HG03571 (cell line): Measurements from ENCODE around the gene FHIT.

ENCODE experiments used
- ATAC-seq: cut with Tn5 transposase; IDR thresholded peaks from one replicate; pipeline ENCODE4 v1.9.1; 2021; ENCODE audit not compliant: unreplicated experiment

FHIT gene

DNA sequence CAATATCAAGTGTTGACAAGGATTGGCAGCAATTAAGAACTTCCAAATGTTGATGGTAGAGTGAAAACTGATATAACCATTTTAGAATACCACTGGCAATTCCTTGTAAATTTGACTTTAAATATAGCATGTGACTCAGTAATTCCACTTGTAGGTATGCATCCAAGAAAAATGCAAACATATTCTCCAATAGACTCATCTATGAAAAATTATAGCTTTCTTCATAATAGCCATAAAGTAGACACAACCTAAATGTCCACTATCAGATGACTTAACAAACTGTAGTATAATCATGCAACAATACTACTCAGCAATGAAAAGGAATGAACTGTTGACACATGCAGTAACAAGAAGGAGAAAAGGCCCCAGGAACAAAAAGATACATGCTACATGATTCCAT, 988.1 kb downstream of the FHIT start:
- no peak for ATAC-seq

DNA sequence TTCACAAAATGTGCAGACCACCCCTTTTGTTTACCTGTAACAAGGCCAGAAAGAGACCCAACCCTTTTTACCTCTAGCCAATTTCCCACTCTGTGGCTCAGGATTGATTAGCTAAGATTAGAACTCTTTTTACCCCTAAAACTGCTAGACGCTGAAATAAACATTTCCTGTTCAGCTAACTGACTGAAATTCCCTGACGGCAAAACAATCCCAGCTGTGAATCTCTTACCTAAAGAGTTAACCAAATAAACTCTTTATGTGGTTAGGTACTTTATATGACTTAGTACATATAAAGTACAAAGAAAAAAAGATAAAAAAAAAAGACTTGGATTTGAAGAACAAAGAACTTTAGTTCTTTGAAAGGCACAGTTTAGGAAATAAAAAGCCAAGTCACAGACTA, 988.7 kb downstream of the FHIT start:
- ATAC-seq = no peak

DNA sequence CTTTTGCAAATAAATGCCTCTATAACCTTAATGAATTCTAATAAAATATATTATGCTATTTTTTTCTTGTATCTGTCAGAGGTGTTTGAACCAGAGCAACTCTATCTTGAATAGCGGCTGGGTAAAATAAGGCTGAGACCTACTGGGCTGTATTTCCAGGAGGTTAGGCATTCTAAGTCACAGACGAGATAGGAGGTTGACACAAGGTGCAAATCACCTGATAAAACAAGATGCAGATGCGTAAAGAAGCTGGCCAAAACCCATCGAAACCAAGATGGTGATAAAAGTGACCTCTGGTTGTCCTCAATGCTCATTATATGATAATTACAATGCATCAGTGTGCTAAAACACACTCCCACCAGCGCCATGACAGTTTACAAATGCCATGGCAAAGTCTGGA, 990.7 kb downstream of the FHIT start:
- ATAC-seq = no peak

DNA sequence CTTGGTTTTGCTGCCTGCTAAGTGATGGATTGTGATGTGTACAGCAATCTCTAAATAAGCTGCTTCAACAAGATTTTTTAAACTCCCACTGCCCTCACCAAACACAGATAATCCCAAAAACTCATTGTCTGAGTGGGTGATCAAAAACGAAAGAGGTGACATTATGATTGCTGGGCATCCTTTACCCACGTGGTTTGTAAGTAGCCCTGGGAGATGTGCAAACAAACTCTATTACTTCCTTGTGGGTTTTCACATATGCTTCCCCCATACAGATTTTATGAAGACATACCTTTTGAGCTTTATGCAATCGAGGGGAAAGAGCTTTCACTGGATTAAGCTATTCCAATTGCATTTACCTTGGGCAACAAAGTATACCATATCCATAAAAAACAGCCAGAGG, 1000.4 kb downstream of the FHIT start:
- ATAC-seq = no peak

DNA sequence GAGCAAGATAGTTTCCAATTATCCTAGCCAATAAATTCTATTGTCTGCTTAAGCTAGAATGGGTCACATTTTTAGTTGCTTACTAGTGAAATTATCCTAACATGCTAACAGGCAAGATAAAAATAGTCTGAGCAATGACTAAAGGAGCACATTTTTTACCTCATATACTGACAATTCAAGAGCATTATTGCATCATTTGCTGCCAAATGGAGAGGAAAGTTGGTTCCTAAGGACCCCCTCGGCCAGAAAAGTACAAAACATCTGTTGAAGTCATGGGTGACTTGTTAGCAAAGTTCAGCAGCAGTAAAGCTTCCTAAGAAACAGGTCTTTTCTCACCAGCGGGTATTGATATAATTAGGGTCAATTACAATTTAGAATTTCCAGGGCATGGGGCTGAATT, 1001.0 kb downstream of the FHIT start:
- ATAC-seq = no peak

DNA sequence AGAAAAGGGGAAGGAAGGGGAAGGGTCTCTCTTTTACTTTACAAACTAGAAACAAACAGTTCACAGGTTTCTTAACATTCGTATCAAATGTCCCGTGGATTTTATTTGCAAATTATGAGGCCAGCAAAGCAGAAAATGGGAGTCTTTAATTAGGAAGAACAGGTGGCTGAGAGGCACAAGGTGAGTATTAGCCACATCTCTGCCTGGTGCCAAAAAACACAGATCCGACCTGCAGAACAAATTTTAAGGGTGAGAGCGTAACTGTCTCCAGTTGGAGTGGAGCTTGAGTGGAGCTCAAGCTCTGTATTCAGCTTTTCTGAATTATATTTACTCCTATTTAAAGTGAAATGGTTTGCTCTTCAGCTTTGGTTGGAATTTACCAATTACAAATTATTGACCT, 1004.9 kb downstream of the FHIT start:
- ATAC-seq = no peak

DNA sequence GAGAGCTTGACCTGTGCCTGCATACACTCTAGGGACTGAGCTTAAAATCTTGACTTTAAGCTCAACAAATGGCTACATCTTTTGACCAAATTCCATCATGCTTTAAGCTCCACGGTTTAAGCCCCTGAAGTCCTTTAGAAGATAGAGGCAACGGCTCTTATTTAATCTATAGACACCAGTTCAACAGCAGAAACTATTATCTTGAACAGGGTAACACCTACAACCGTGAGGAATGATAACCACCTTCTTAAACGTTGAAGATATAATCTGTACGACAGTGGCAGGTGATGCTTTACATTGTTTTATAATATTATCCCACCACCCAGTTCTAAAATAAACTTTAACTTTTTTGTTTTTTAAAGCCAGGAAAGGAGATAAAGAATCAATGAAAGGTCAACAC, 1007.8 kb downstream of the FHIT start:
- ATAC-seq = no peak

DNA sequence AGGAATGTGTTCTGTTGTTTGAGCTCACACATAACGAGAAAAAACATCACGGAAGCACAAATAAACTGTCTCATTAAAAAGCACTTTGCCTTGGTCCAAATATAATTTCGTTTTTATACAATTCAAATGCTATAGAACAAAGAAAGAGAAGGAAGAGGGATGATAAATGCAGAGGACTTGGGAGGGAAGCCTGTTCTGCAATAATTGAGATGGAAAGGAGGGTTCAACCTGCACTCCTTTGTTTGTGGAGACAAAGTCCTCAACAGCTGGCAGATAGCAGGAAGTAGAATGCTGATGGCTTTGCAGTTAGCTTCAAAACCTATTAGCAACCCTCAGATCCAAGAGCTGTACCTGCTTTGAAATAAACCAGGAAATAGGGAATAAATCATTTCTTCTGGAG, 1010.8 kb downstream of the FHIT start:
- ATAC-seq = no peak

DNA sequence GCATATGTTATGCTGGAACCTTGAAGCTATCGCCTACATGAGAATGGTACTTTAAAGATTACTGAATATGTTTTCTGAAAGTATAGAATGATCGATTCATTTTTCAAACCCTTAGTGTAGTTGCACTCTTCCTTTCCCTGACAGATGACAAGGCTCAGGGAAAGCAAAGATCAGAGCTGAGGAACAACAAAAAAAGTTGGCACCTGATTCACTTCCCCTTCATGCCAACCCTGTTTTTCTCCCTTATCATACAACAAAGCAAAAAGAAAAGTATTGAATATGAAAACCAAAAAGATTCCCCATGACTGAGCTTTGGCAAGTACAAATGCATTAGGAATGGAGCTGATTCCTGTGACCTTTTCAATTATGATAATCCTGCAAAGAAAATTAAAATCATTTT, 1012.7 kb downstream of the FHIT start:
- ATAC-seq = no peak

DNA sequence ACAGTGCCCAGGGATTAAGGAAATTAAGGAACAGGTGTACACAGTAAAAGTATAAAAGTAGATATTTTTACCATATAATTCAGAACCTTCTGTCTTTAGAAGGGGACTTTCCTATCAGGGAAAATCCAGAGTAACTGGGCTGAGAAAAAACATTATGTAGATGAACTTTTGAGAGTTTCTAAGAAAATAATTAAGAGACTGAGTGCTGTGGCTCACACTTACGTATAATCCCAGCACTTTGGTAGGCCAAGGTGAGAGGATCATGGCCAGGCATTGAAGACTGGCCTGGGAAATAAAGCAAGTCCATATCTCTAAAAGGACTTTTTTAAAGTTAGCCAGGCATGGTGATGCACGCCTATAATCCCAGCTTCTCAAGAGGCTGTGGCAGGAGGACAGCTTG, 1021.8 kb downstream of the FHIT start:
- no peak for ATAC-seq

DNA sequence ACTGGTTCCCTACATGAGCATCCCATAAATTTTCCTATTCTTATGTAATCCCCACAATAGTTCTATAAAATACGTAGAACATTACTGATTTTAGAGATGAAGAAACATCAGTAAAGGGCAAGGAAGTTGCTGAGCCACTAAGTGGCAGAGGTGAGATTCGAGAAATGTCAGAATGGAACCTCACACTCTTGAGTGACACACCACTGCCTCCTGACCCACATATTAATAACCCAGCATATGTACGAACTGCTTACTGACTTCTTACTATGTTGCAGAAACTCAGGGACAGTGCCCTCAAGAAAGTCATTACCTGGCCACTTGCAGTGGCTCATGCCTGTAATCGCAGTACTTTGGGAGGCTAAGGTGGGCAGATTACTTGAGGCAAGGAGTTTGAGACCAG, 1022.4 kb downstream of the FHIT start:
- no peak for ATAC-seq

DNA sequence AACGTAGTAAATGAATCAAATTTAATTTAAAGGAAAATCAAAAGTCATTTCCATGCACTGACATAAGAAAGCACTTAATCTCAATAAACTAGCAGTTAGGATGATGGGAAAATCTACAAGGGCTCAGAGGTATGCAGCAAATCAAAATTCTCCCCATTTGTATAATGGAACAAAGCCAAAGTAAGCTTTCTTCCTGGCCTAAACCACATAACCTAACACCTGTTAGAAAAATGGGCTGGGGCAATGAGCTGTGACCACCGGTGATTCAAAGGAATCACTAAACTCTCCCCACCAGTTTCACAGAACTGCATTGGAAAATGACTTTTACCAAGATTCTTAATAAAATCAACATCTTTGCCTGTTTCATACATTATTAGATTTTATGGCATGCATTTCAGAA, 1024.3 kb downstream of the FHIT start:
- ATAC-seq = no peak

DNA sequence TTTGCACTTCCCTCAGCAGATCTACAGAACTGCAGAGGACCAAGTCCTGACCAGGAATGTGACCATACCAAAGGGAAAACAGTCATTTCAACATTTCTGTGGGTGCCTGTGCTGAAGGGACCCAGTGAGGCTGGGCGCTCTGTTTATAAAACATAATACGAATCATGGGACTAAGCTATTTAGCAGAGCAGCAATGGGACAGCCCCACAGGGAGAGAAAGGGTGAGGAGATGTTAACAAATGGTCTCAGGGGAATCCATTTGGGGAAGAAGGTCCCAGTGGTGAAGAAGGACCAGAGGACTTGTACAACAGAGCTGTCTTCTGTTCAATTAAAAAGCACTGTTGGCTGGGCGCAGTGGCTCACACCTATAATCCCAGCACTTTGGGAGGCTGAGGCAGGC, 1025.4 kb downstream of the FHIT start:
- no peak for ATAC-seq

DNA sequence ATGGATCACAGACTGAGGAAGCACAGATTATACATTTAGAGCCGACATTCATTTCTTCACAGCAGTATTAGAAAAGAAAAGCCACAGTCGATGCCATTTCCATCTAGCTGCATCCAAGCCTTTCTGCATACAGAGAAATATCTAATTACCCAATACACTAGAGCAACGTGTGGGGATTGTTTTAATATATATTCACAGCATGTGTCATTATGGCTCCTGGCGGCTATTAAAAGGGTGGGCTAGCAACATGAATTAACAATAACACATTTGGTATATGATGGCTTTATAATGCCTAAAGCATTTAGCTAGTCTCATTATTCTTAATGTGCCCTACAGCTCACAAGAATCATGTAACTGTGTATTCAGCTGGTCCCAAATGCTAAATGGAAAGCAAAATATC, 1030.5 kb downstream of the FHIT start:
- ATAC-seq = no peak

DNA sequence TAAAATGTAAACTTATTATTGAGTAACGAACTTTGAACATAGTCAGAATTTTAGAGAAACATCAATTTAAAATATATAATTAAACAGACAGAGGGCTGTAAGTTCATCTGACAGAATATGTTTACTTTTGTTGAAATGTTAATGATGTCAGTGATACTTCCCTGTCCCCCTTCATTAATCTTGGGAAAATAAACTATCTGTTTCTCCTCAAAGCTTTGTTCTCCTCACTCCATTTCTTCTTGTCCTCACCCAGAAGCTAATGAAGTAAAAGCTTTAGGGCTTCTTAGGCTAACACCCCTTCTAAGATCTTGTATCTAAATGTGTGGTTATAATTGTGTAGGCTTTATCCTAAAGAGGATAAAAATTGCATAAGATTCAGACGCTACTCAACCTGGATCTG, 1031.8 kb downstream of the FHIT start:
- no peak for ATAC-seq

DNA sequence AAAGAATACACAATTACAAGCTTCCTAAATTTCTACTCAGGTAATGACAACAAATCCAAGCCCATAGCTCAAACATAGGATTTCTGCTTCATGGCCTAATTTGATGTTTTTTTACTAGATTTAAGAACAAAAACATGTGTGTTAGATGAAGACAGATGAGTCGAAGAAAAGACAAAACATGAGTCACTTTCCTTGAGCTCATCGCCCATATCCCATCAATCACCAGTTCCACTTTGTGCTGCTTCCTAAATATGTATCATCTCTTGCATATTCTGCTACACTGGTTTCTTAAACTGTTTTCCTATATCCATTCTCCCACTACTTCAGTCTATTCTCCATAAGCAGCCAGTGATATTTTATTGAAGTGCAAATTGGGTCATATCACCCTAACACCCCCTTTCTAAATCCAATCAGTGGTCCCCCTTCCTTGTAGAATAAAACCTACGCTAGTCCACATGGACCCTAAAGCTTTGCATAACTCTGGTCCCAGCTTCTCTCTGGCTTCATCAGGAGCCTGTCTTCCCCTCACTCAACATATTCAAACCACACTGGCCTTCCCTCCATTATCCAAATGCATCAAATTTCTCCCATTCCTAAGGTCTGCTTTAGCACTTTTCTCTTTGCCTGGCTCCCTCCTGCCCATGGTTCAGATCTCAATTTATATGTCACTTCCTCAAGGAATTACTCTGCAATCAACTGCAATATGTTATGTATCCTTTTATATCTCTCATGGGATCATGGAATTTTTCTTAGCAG, 1033.9 kb downstream of the FHIT start:
- no peak for ATAC-seq

DNA sequence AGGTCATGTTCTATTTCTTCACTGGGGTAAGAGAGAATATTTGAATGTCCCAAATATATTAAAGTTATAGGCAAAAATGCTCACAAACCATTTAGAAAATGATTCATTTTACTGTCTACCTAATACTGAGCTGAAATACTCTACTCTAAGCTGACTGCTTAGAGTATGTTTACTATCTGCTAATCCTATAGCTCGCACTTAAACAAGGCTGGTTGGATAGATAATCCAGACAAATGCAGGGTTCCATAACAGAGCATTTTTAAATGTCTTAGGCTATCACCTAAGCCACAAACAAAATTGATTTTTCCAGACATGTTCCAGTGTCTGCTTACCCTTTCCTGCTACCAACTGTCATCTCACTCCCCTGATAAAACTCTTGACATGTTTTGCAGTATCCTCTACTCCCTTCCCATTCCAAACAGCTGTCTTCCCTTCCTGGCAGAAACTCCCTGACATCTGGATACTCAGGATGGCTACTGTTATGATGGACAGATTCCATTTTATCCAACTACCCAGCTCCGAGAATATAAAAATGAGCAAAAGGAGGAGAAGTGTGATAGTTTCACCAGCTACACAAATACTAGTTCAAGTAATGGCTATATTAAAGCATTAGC, 1034.7 kb downstream of the FHIT start:
- no peak for ATAC-seq

DNA sequence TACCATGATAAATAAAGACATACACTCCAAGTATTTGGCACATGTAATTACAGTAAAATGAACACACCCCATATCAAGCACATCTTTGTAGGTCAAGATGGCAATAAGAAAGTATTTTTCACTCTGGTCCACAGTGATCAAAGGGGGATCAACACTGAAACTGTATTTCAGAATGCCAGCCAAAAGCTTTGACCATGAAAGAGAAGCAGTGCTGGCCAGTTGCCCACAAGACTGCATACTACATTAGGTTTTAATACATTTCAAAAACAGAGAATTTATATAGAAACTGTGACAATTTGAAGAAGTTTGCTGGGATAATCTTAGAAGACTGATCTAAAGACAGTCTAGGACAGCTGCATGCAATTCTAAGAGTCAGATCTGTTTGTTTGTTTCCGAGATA, 1035.3 kb downstream of the FHIT start:
- ATAC-seq = no peak

DNA sequence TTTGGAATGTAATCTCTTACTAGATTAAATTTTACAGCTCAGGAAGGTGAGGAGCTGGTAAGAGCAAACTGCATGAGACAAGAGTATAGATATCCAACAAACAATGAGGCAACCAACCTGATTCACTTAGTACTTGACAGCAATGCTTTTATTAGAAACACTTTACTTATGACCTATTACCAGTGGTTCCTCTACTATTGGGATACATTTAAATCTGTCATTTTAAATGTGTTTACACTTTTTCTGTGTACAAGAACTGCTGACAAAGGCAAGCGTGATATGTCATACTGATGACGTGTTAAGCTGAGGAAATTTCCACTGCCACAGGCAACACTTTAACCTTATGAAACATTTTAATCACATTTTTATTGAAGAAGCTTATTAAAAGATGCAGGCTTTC, 1043.3 kb downstream of the FHIT start:
- no peak for ATAC-seq

DNA sequence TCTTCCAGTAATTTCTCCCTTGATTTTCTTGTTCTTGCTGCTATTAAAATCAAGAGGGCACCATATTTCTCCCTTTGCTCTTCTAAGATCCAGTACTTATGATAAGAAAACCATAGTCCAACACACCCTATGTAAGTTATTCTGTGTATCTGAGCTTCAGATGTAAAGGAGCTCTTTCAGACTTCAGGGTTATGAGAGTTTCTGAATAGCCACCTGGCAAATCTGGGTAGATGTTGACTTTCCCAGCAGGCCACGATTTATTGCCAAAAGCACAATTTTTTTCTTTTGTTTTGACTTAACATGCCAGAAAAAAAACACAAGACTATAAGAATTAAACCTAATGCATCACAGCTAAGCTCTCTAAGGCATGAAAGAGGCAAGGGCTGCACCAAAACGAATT, 1045.0 kb downstream of the FHIT start:
- ATAC-seq = no peak

DNA sequence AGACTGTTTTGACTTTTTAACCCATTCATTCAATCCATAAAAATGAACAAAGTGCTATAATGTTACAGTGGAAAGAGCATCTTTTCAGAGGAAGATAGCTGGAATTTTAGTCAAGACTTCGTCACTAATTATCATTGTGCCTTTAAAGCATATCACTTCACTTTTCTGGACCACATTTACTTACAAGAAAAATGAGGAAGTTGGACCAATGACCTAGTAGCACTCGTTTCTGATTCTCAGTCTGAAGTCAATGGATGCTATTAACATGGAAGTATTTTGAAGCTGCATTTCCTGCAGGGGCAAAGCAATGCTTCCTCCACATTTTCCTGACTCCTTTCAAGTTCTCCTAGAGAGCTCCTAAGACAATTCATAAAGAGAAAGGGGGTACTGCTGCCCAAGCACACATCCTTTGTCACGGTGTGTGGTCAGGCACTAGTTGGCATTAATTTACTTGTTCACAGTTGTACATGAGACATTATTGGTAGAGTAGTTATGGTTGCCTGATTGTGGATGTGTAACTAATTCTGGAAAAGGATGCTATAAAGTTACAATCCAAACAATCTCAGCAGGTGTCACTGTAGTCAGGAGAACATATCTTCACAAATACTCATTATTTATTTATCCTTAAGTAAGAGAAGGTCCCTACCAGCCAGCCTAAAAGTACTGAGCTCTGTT, 1049.1 kb downstream of the FHIT start:
- no peak for ATAC-seq

DNA sequence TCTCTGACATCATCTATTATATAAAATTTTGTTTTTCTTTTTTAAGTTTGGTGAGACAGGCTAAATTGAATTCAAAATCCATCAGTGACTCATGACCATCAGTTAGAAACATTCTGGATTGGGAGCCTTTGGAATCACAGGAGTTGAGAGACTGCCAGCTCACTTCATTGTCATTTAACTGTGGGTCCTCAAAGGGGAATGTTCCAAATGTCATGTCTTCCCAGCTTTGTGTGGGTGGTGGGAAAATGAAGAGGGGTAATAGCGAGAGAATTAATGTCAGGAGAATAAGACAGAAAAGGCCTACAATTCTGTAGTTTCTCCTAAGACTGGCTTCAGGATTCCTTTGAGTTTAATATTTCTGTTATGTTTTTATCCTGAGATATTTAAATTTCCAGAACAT, 1051.9 kb downstream of the FHIT start:
- no peak for ATAC-seq
